PC-3 (cell line): Measurements from ENCODE around the gene AGRN.

Experiments
- EZH2 ChIP-seq: fragments of 300-600 bp; sonication (generic); IDR thresholded peaks from one replicate; pipeline ENCODE4 v1.6.1; 2017; ENCODE audit warnings: antibody characterized with exemption, mild to moderate bottlenecking, low read length; ENCODE audit not compliant: unreplicated experiment
- EZH2phosphoT487 ChIP-seq: fragments of 300-600 bp; sonication (generic); IDR thresholded peaks from 2 replicates; pipeline ENCODE4 v1.6.1; 2018; ENCODE audit warnings: mild to moderate bottlenecking, antibody characterized with exemption, low read length, borderline replicate concordance
- TF ChIP-seq, protein P1 (sequence below): fragments of 300-600 bp; sonication (generic); conservative IDR thresholded peaks from 2 replicates; pipeline ENCODE4 v1.5.1; 2017; ENCODE audit warnings: antibody characterized with exemption, low read depth, mild to moderate bottlenecking, low read length

DNA sequence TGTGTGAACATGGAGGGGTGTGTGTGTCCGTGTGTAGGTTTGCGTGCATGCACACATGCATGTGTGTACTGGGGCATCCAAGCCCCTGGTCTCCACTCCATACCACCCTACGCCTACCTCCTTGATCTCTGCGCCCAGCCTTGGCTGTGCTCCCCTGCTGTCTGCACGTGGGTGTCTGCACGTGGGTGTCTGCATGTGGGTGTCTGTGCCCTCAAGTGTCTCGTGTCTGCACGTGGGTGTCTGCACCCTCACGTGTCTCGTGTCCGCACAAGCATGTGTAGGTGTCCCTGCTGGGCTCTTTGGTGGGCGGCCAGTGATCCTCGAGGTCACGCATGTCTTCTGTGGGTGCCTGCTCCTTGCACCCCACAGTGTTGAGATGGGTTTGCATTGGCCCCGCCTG lies 33.1 kb downstream of the AGRN start:
- TF ChIP-seq, protein P1, sequence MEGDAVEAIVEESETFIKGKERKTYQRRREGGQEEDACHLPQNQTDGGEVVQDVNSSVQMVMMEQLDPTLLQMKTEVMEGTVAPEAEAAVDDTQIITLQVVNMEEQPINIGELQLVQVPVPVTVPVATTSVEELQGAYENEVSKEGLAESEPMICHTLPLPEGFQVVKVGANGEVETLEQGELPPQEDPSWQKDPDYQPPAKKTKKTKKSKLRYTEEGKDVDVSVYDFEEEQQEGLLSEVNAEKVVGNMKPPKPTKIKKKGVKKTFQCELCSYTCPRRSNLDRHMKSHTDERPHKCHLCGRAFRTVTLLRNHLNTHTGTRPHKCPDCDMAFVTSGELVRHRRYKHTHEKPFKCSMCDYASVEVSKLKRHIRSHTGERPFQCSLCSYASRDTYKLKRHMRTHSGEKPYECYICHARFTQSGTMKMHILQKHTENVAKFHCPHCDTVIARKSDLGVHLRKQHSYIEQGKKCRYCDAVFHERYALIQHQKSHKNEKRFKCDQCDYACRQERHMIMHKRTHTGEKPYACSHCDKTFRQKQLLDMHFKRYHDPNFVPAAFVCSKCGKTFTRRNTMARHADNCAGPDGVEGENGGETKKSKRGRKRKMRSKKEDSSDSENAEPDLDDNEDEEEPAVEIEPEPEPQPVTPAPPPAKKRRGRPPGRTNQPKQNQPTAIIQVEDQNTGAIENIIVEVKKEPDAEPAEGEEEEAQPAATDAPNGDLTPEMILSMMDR, result no peak
- TF ChIP-seq EZH2, result no peak
- no peak for TF ChIP-seq EZH2phosphoT487
